Esophagus squamous epithelium (tissue), 5 donors: ENCODE data around the gene GFPT1. TPM values are rescaled to one million over a fixed set of nuclear protein-coding genes. Genes with fewer than 3 reads are reported as not detected.

Experiments used
- DNase-seq: peaks from one replicate; lab custom pipeline; 2025; lab: John Stamatoyannopoulos, UW
- H3K27ac ChIP-seq, 4 donors: fragments of 200-600 bp; sonication (generic); one replicate each; pipeline ENCODE4 v1.5.1; 2016 to 2019; ENCODE audit warnings: mild to moderate bottlenecking in 1 of 4
- H3K27me3 ChIP-seq, 4 donors: fragments of 200-600 bp; sonication (generic); 1 replicate in 3 of 4; 2 replicates in 1 of 4; pipeline versions ENCODE4 v1.5.1 to v1.6.0; 2017 to 2021; ENCODE audit warnings: antibody characterized with exemption in 1 of 4
- H3K36me3 ChIP-seq, 3 donors: fragments of 200-600 bp; sonication (generic); one replicate each; pipeline ENCODE4 v1.5.1; 2016 to 2019
- H3K4me1 ChIP-seq, 3 donors: fragments of 200-600 bp; sonication (generic); one replicate each; pipeline ENCODE4 v1.5.1; 2017 to 2019
- H3K4me3 ChIP-seq, 4 donors: fragments of 200-600 bp; sonication (generic); 1 replicate in 3 of 4; 2 replicates in 1 of 4; pipeline ENCODE4 v1.5.1; 2016 to 2019; ENCODE audit warnings: mild to moderate bottlenecking in 2 of 4, moderate library complexity in 1 of 4
- H3K9me3 ChIP-seq, 3 donors: fragments of 200-600 bp; sonication (generic); one replicate each; pipeline ENCODE4 v1.5.1; 2016 to 2019
- CTCF ChIP-seq, 6 experiments: fragments of 450-650 bp in 4 of 6; fragments of 200-600 bp in 2 of 6; sonication (generic) in 2 of 6; IDR thresholded peaks; one replicate each; pipeline ENCODE4 v1.5.1; 2016 to 2019; ENCODE audit warnings: antibody characterized with exemption in 6 of 6, mild to moderate bottlenecking in 4 of 6, moderate library complexity in 4 of 6
- POLR2A ChIP-seq, 4 donors: fragments of 450-650 bp; IDR thresholded peaks; one replicate each; pipeline ENCODE4 v1.6.1; 2017; ENCODE audit warnings: antibody characterized with exemption in 4 of 4, mild to moderate bottlenecking in 4 of 4, moderate library complexity in 3 of 4
- WGBS, 2 donors: methylation state at CpG; one replicate each; pipeline ENCODE4 v1.1.5; 2018; 5-methylcytosine and 5-hydroxymethylcytosine counted together
- intact Hi-C: fragments of 100-400 bp; cut with DNase I; formaldehyde crosslinking; loops from one replicate; pipeline ENCODE4 v1.15.0; 2022
- total RNA-seq, 4 donors: library from RNA; depleted of rRNA; stranded (reverse); fragments of >200 nt; gene quantifications; one replicate each; pipeline ENCODE4 v1.1.0, GENCODE V29; 2016
- donor health status: DM: yes; HTN: yes; CAD: no.

Gene GFPT1
- total RNA-seq, 4 donors from 2014 or later, result 13.9 to 25.8 (median 19.5) TPM

DNA sequence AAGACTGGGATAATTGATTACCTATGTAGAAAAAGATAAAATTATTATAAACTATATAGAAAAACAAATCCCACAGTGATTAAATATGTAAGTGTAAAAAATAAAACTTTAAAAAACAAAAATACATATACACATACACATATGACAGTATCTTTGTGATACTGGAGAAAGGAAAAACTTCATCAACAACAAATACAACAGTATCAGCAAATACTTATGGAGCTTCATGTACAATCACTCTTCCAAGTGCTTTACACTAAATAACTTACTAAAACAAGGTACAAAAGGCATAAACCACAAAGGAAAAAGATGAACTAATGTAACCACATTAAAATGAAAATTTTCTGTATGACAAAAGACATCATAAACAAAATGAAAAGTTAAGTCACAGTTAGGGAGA is 24.1 kb upstream of the GFPT1 start:
- no peak for TF ChIP-seq POLR2A (IDR thresholded peaks at IDR 0.05)
- TF ChIP-seq CTCF (IDR thresholded peaks at IDR 0.05), result no peak
- peaks cover 0 to 86% (median 0%) of the 10 kb centered on the region in 3 donors for H3K36me3 ChIP-seq
- no peak overlapping the region for H3K4me3 ChIP-seq
- H3K27me3 ChIP-seq, result no peaks in the 10 kb centered on the region
- no peak overlapping the region for H3K27ac ChIP-seq
- DNase-seq, result no peak
- intact Hi-C loops, result no loop called here
- no peaks in the 10 kb centered on the region for H3K4me1 ChIP-seq
- H3K9me3 ChIP-seq, result no peaks in the 10 kb centered on the region

DNA sequence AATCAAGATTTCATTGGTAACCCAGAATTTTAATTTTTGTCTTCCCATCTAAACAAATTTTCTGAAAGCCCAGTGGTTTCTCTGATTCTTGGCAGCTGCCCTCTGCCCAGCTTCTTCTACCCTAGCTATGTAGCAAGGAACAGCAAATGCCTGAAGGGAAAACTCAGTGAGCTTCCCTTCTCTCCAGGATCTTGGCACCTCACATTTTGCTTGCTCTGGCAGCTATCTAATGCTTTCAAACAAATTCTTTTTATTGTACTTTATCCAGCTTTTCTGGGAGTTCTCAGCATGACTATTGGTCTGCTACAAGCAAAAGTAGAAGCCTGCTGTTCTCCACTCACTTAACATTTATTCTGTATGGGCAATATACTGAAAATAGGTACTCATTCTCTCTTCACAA is 18.3 kb upstream of the GFPT1 start:
- TF ChIP-seq CTCF (IDR thresholded peaks at IDR 0.05) (no peak), POLR2A (IDR thresholded peaks at IDR 0.05) (no peak)
- Histone ChIP-seq H3K36me3 (peaks cover 0 to 90% (median 4%) of the 10 kb centered on the region in 3 donors), H3K4me1 (no peaks in the 10 kb centered on the region), H3K27me3 (no peaks in the 10 kb centered on the region), H3K27ac (no peak overlapping the region), H3K4me3 (no peak overlapping the region), H3K9me3 (no peaks in the 10 kb centered on the region)
- no peak for DNase-seq
- intact Hi-C loops, result no loop called here

GRCh38 chr2:69400121-69400520 is 13.1 kb upstream of the GFPT1 start:
- no peak for DNase-seq
- no peaks in the 10 kb centered on the region for H3K27me3 ChIP-seq
- 87 to 93% methylated on average over 3 of the region's 3 CpGs for WGBS, 2 donors
- intact Hi-C loops, result no loop called here
- H3K9me3 ChIP-seq, result no peaks in the 10 kb centered on the region
- no peaks in the 10 kb centered on the region for H3K4me1 ChIP-seq
- TF ChIP-seq POLR2A (IDR thresholded peaks at IDR 0.05) (no peak), CTCF (IDR thresholded peaks at IDR 0.05) (no peak)
- peaks cover 0 to 98% (median 5%) of the 10 kb centered on the region in 3 donors for H3K36me3 ChIP-seq
- no peak overlapping the region for H3K4me3 ChIP-seq
- no peak overlapping the region for H3K27ac ChIP-seq

DNA sequence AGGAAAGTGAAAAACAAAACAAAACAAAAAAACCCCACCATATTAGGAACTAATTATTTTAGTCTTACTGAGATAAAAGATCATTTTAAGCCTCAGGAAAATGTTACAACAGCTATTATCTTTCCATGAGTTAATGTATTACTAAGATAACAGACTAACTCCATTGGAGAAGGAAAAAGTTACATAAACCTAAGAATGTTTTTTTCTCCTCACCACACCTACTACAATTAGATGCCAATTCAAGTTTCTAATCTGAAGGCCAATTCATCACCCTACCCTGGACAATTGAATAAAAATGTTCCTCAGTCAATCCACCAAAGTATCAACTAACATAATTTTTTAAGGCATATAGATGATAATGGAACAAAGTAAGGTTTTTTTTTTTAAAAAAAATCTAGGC is 10.2 kb upstream of the GFPT1 start:
- Histone ChIP-seq H3K27me3 (no peaks in the 10 kb centered on the region), H3K4me1 (no peaks in the 10 kb centered on the region), H3K4me3 (no peak overlapping the region), H3K27ac (no peak overlapping the region), H3K9me3 (no peaks in the 10 kb centered on the region), H3K36me3 (peaks cover 0 to 88% (median 5%) of the 10 kb centered on the region in 3 donors)
- intact Hi-C loops, result no loop called here
- DNase-seq, result no peak
- TF ChIP-seq POLR2A (IDR thresholded peaks at IDR 0.05), result no peak
- TF ChIP-seq CTCF (IDR thresholded peaks at IDR 0.05), result no peak

- H3K4me3 ChIP-seq, result no peak overlapping the region
- WGBS, 2 donors, result 26 to 32% methylated on average over 1 of the region's 1 CpG
- peaks cover 0 to 74% (median 5%) of the 10 kb centered on the region in 3 donors for H3K36me3 ChIP-seq
- no peaks in the 10 kb centered on the region for H3K9me3 ChIP-seq
- H3K4me1 ChIP-seq, result no peaks in the 10 kb centered on the region
- no peak for DNase-seq
- intact Hi-C loops, result no loop called here
- TF ChIP-seq POLR2A (IDR thresholded peaks at IDR 0.05) (no peak), CTCF (IDR thresholded peaks at IDR 0.05) (no peak)
- H3K27ac ChIP-seq, result no peak overlapping the region
- no peaks in the 10 kb centered on the region for H3K27me3 ChIP-seq
These were observed 8.8 kb upstream of the GFPT1 start for GRCh38 chr2:69395866-69396265.
